ENCODE results near the gene TNNC2. TPM values are rescaled to one million over a fixed set of nuclear protein-coding genes. Genes with fewer than 3 reads are reported as not detected.
A peak's percentile ranks its signal among the peaks of the same experiment; 100 is the strongest.
"Not testable (repeated sequence)": the region's sequence is repeated elsewhere in the genome, so short reads cannot be mapped to it uniquely, and the experiment has no call there.

Gene TNNC2
- polyA plus RNA-seq, 3 donors: 0.71 to 1.2 (median 1.0) TPM

GRCh38 chr20:45798935-45799642 lies 28.0 kb downstream of the TNNC2 start:
- Mint-ChIP-seq H3K27ac (peak overlapping the region in 5 of 7 donors; percentile 21 to 78 (median 62)), H3K27me3 (ENCODE audit: low read depth in 3 of 3) (peaks cover 0 to 2% (median 0%) of the 10 kb centered on the region in 3 donors), H3K4me1 (peaks cover 12% of the 10 kb centered on the region), H3K9me3 (no peaks in the 10 kb centered on the region), H3K36me3 (peaks cover 65 to 74% of the 10 kb centered on the region in 2 donors), H3K4me3 (no peak overlapping the region)
- peak; percentile 24 to 60 (median 53) for DNase-seq
- Histone ChIP-seq H3K27ac (ENCODE audit: low read depth in 1 of 2, low read length in 2 of 2) (peak overlapping the region in 1 of 2 donors; percentile 50), H3K9me3 (replicated peaks in 1 of 2; ENCODE audit: control insufficient read depth in 1 of 2, insufficient read depth in 1 of 2, low read length in 2 of 2) (no peaks in the 10 kb centered on the region), H3K4me2 (replicated peaks; ENCODE audit: extremely low read depth, low read length, poor library complexity, severe bottlenecking) (no peak overlapping the region), H3K36me3 (replicated peaks in 1 of 2; ENCODE audit: control insufficient read depth in 1 of 2, insufficient read depth in 2 of 2, low read length in 2 of 2) (peaks cover 65 to 66% of the 10 kb centered on the region in 2 donors), H3K4me1 (ENCODE audit: control insufficient read depth in 1 of 2, insufficient read depth in 2 of 2, low read length in 2 of 2) (no peaks in the 10 kb centered on the region), H3K27me3 (ENCODE audit: control insufficient read depth in 2 of 2, insufficient read depth in 2 of 2, low read length in 2 of 2) (no peaks in the 10 kb centered on the region), H4K20me1 (ENCODE audit: insufficient read depth, low read length) (peaks cover 74% of the 10 kb centered on the region), H2AFZ (ENCODE audit: insufficient read depth, low read depth, low read length, poor library complexity, severe bottlenecking) (no peak overlapping the region), H3K79me2 (ENCODE audit: insufficient read depth, low read length) (peaks cover 35% of the 10 kb centered on the region), H3K9ac (ENCODE audit: insufficient read depth, low read length, poor library complexity, severe bottlenecking) (no peak overlapping the region), H3K4me3 (replicated peaks in 1 of 3; ENCODE audit: low read depth in 2 of 3, low read length in 3 of 3) (no peak overlapping the region)
- 33% methylated on average over 4 of the region's 4 CpGs for WGBS (ENCODE audit: insufficient coverage)
- intact Hi-C loops (cut with micrococcal nuclease): loop anchor here (2.0 to 10.0 kb wide), 3 partner anchors 164 to 316 kb away; partner anchors contain the start of gene CD40 (in 1 of the 2)
- peak; percentile 79 for TF ChIP-seq CTCF (IDR thresholded peaks at IDR 0.05)

DNA sequence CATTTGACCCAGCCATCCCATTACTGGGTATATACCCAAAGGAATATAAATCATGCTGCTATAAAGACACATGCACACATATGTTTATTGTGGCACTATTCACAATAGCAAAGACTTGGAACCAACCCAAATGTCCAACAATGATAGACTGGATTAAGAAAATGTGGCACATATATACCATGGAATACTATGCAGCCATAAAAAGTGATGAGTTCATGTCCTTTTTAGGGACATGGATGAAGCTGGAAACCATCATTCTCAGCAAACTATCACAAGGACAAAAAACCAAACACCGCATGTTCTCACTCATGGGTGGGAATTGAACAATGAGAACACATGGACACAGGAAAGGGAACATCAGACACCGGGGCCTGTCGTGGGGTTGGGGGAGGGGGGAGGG lies 29.2 kb downstream of the TNNC2 start:
- not testable (repeated sequence) for H3K9ac ChIP-seq (ENCODE audit: insufficient read depth, low read length, poor library complexity, severe bottlenecking); H3K9me3 ChIP-seq (replicated peaks in 1 of 2; ENCODE audit: control insufficient read depth in 1 of 2, insufficient read depth in 1 of 2, low read length in 2 of 2); H3K4me3 Mint-ChIP-seq; H3K27me3 ChIP-seq (ENCODE audit: control insufficient read depth in 2 of 2, insufficient read depth in 2 of 2, low read length in 2 of 2); H3K27ac Mint-ChIP-seq; H2AFZ ChIP-seq (ENCODE audit: insufficient read depth, low read depth, low read length, poor library complexity, severe bottlenecking); H3K27me3 Mint-ChIP-seq (ENCODE audit: low read depth in 3 of 3); H3K4me3 ChIP-seq (replicated peaks in 1 of 3; ENCODE audit: low read depth in 2 of 3, low read length in 3 of 3); H3K4me1 ChIP-seq (ENCODE audit: control insufficient read depth in 1 of 2, insufficient read depth in 2 of 2, low read length in 2 of 2); DNase-seq; H3K4me2 ChIP-seq (replicated peaks; ENCODE audit: extremely low read depth, low read length, poor library complexity, severe bottlenecking); H3K27ac ChIP-seq (ENCODE audit: low read depth in 1 of 2, low read length in 2 of 2); H3K9me3 Mint-ChIP-seq
- peaks cover 14% of the 10 kb centered on the region for H3K4me1 Mint-ChIP-seq
- intact Hi-C loops (cut with micrococcal nuclease): loop anchor here (2.0 to 10.0 kb wide), 3 partner anchors 165 to 317 kb away; partner anchors contain the start of gene CD40 (in 1 of the 2)
- no CpG with 5 or more reads among the region's 3 CpGs for WGBS (ENCODE audit: insufficient coverage)
- Histone ChIP-seq H3K79me2 (ENCODE audit: insufficient read depth, low read length) (peaks cover 47% of the 10 kb centered on the region), H4K20me1 (ENCODE audit: insufficient read depth, low read length) (peaks cover 72% of the 10 kb centered on the region), H3K36me3 (replicated peaks in 1 of 2; ENCODE audit: control insufficient read depth in 1 of 2, insufficient read depth in 2 of 2, low read length in 2 of 2) (peaks cover 60 to 61% of the 10 kb centered on the region in 2 donors)
- H3K36me3 Mint-ChIP-seq: peaks cover 58 to 69% of the 10 kb centered on the region in 2 donors

- H4K20me1 ChIP-seq (ENCODE audit: insufficient read depth, low read length): peaks cover 68% of the 10 kb centered on the region
- intact Hi-C loops (cut with micrococcal nuclease): loop anchor here (10.0 kb wide), 2 partner anchors 297 to 317 kb away; partner anchors contain the start of gene CD40 (in 1 of the 2)
Observed at GRCh38 chr20:45797510-45797909, 29.6 kb downstream of the TNNC2 start.

More at GRCh38 chr20:45797510-45797909, 29.6 kb downstream of the TNNC2 start:
- not testable (repeated sequence) for H3K4me3 Mint-ChIP-seq; H3K27me3 Mint-ChIP-seq (ENCODE audit: low read depth in 3 of 3); H3K4me2 ChIP-seq (replicated peaks; ENCODE audit: extremely low read depth, low read length, poor library complexity, severe bottlenecking); H2AFZ ChIP-seq (ENCODE audit: insufficient read depth, low read depth, low read length, poor library complexity, severe bottlenecking); H3K9me3 ChIP-seq (replicated peaks in 1 of 2; ENCODE audit: control insufficient read depth in 1 of 2, insufficient read depth in 1 of 2, low read length in 2 of 2); H3K27ac Mint-ChIP-seq; H3K9ac ChIP-seq (ENCODE audit: insufficient read depth, low read length, poor library complexity, severe bottlenecking); H3K4me3 ChIP-seq (replicated peaks in 1 of 3; ENCODE audit: low read depth in 2 of 3, low read length in 3 of 3); DNase-seq; H3K9me3 Mint-ChIP-seq; H3K27ac ChIP-seq (ENCODE audit: low read depth in 1 of 2, low read length in 2 of 2); H3K27me3 ChIP-seq (ENCODE audit: control insufficient read depth in 2 of 2, insufficient read depth in 2 of 2, low read length in 2 of 2)
- Mint-ChIP-seq H3K36me3 (peaks cover 54 to 67% of the 10 kb centered on the region in 2 donors), H3K4me1 (peaks cover 19% of the 10 kb centered on the region)
- H3K4me1 ChIP-seq (ENCODE audit: control insufficient read depth in 1 of 2, insufficient read depth in 2 of 2, low read length in 2 of 2): peaks cover 12 to 13% of the 10 kb centered on the region in 2 donors
- H3K36me3 ChIP-seq (replicated peaks in 1 of 2; ENCODE audit: control insufficient read depth in 1 of 2, insufficient read depth in 2 of 2, low read length in 2 of 2): peaks cover 56 to 57% of the 10 kb centered on the region in 2 donors
- H3K79me2 ChIP-seq (ENCODE audit: insufficient read depth, low read length): peaks cover 51% of the 10 kb centered on the region
- no CpG with 5 or more reads among the region's 1 CpG for WGBS (ENCODE audit: insufficient coverage)
